Panc1 (cell line): ENCODE data around the gene CCDC90B. TPM values are rescaled to one million over a fixed set of nuclear protein-coding genes. Genes with fewer than 3 reads are reported as not detected.

Experiments
- ATAC-seq: fragments of 200-7000 bp; cut with Tn5 transposase; 2 replicates; pipeline ENCODE4 v1.9.1; 2020; ENCODE audit warnings: mild to moderate bottlenecking, moderate library complexity
- BruUV-seq: library from RNA; stranded (reverse); fragments of 400-500 nt; replicated peaks from 2 replicates; lab custom pipeline; 2021; lab: Mats Ljungman, UMichigan
- CTCF ChIA-PET: fragments of 300-600 bp; sonication (Branson Sonifier 250); formaldehyde crosslinking; loops from one replicate; lab custom pipeline; 2022; ENCODE audit warnings: antibody characterized with exemption; lab: Charles Lee
- POLR2A ChIA-PET: fragments of 300-600 bp; sonication (Branson Sonifier 250); formaldehyde crosslinking; loops from one replicate; lab custom pipeline; 2022; ENCODE audit warnings: antibody characterized with exemption; lab: Charles Lee
- DNase-seq: peaks from one replicate; pipeline ENCODE4 v3.0.0-alpha.2; 2010; ENCODE audit warnings: low read depth, low spot score
- H3K27ac ChIP-seq: 2 replicates; pipeline ENCODE4 v1.5.1; 2011; ENCODE audit warnings: mild to moderate bottlenecking, low read length, inconsistent platforms
- H3K27me3 ChIP-seq: fragments of 200-500 bp; sonication (Bioruptor generic); 2 replicates; pipeline ENCODE4 v1.6.0; 2014; ENCODE audit warnings: low read length, inconsistent platforms; ENCODE audit not compliant: control insufficient read depth, insufficient read depth
- H3K36me3 ChIP-seq: fragments of 200-500 bp; sonication (Bioruptor generic); 2 replicates; pipeline ENCODE4 v1.5.1; 2014; ENCODE audit warnings: inconsistent platforms, mild to moderate bottlenecking, low read length, moderate library complexity; ENCODE audit not compliant: control insufficient read depth, insufficient read depth
- H3K4me1 ChIP-seq: 2 replicates; pipeline ENCODE4 v1.5.1; 2011; ENCODE audit warnings: inconsistent platforms, mild to moderate bottlenecking, low read length, moderate library complexity; ENCODE audit not compliant: control insufficient read depth, insufficient read depth
- H3K4me3 ChIP-seq, 2 experiments: 2 replicates each; pipeline ENCODE4 v1.5.1; 2011 to 2012; ENCODE audit warnings: low read depth in 2 of 2, low read length in 2 of 2, mild to moderate bottlenecking in 2 of 2, inconsistent platforms in 1 of 2, moderate library complexity in 1 of 2
- H3K9me3 ChIP-seq: fragments of 200-500 bp; sonication (Bioruptor generic); 2 replicates; pipeline ENCODE4 v1.5.1; 2014; ENCODE audit warnings: low read depth, mild to moderate bottlenecking, inconsistent platforms, low read length, moderate library complexity; ENCODE audit not compliant: control insufficient read depth, insufficient read depth
- POLR2AphosphoS5 ChIP-seq: IDR thresholded peaks from 2 replicates; pipeline ENCODE4 v1.6.1; 2012; ENCODE audit warnings: mild to moderate bottlenecking, low read depth, low read length, moderate library complexity
- REST ChIP-seq, 2 experiments: IDR thresholded peaks; 2 replicates each; pipeline ENCODE4 v1.6.1; 2011 to 2012; ENCODE audit warnings: low read depth in 2 of 2, control low read depth in 1 of 2, low read length in 1 of 2, mild to moderate bottlenecking in 1 of 2, moderate library complexity in 1 of 2; ENCODE audit not compliant: insufficient read depth in 1 of 2
- SIN3A ChIP-seq: IDR thresholded peaks from 2 replicates; pipeline ENCODE4 v1.6.1; 2012; ENCODE audit warnings: low read depth, mild to moderate bottlenecking, low read length, moderate library complexity, borderline replicate concordance; ENCODE audit not compliant: insufficient read depth
- TCF7L2 ChIP-seq: IDR thresholded peaks from 2 replicates; pipeline ENCODE4 v1.6.1; 2011; ENCODE audit warnings: mild to moderate bottlenecking, low read depth, low read length, inconsistent platforms
- in situ Hi-C: cut with HindIII; loops from 2 replicates; pipeline ENCODE4 v1.10.0; 2016; ENCODE audit warnings: low sequenced_read_pairs, low pct_unique_long_range_greater_than_20kb
- intact Hi-C: fragments of 100-400 bp; cut with micrococcal nuclease; formaldehyde crosslinking; loops from one replicate; pipeline ENCODE4 v1.10.0; 2022; ENCODE audit not compliant: unreplicated experiment
- total RNA-seq: library from RNA; stranded (reverse); gene quantifications from one replicate; pipeline ENCODE4 v1.2.1, GENCODE V29; 2021; ENCODE audit not compliant: unreplicated experiment
- TF ChIP-seq, protein P1 (sequence below): fragments of 450-650 bp; IDR thresholded peaks from 2 replicates; pipeline ENCODE4 v1.5.1; 2017; ENCODE audit warnings: mild to moderate bottlenecking

CCDC90B gene
- total RNA-seq, 1 experiment from 2014 or later, result 41.9 TPM

DNA sequence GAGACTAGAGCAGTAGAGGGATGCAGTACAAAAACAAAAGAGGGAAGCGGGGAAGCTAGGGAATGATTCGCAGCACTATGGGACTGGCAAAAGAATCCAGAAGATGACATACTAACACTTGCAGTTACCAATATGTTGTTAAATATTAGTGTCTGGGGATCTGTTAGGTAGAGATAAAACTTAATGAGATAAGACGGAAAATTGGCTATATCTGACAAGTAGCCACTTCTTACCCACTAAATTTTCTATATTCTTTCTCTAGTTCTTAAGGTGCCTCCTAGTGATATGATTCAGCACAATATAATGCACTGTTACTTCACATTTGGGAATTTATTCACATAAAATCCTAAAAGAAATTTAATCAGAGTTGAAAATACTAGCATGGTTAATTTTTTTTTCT is 30.8 kb downstream of the CCDC90B start:
- TF ChIP-seq SIN3A (no peak), TCF7L2 (no peak), REST (IDR thresholded peaks at IDR 0.05; ENCODE audit: insufficient read depth in 1 of 2, low read depth in 2 of 2, low read length in 1 of 2) (no peak), POLR2AphosphoS5 (no peak)
- TF ChIP-seq, protein P1, sequence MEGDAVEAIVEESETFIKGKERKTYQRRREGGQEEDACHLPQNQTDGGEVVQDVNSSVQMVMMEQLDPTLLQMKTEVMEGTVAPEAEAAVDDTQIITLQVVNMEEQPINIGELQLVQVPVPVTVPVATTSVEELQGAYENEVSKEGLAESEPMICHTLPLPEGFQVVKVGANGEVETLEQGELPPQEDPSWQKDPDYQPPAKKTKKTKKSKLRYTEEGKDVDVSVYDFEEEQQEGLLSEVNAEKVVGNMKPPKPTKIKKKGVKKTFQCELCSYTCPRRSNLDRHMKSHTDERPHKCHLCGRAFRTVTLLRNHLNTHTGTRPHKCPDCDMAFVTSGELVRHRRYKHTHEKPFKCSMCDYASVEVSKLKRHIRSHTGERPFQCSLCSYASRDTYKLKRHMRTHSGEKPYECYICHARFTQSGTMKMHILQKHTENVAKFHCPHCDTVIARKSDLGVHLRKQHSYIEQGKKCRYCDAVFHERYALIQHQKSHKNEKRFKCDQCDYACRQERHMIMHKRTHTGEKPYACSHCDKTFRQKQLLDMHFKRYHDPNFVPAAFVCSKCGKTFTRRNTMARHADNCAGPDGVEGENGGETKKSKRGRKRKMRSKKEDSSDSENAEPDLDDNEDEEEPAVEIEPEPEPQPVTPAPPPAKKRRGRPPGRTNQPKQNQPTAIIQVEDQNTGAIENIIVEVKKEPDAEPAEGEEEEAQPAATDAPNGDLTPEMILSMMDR, result no peak
- H3K4me1 ChIP-seq, result no peaks in the 10 kb centered on the region
- H3K4me3 ChIP-seq, result no peak overlapping the region
- no peaks in the 10 kb centered on the region for H3K9me3 ChIP-seq
- BruUV-seq, result no TSS peak
- H3K36me3 ChIP-seq, result peaks cover 4% of the 10 kb centered on the region; the same call in 1 of the 2 replicates
- intact Hi-C loops, result no loop called here
- H3K27ac ChIP-seq, result no peak overlapping the region
- DNase-seq (no peak), ATAC-seq (no peak)
- ChIA-PET POLR2A (no interaction called here), CTCF (no interaction called here)
- no peaks in the 10 kb centered on the region for H3K27me3 ChIP-seq
- in situ Hi-C loops, result no loop called here

- Histone ChIP-seq H3K27ac (no peak overlapping the region), H3K4me3 (no peak overlapping the region), H3K4me1 (no peaks in the 10 kb centered on the region), H3K27me3 (no peaks in the 10 kb centered on the region), H3K9me3 (no peaks in the 10 kb centered on the region), H3K36me3 (no peaks in the 10 kb centered on the region)
- no TSS peak for BruUV-seq
- ChIA-PET POLR2A (no interaction called here), CTCF (no interaction called here)
- no peak for ATAC-seq
- no peak for DNase-seq
- no peak for TF ChIP-seq SIN3A
- TF ChIP-seq, protein P1, result no peak
- no peak for TF ChIP-seq REST (IDR thresholded peaks at IDR 0.05; ENCODE audit: insufficient read depth in 1 of 2, low read depth in 2 of 2, low read length in 1 of 2)
- no peak for TF ChIP-seq TCF7L2
- no peak for TF ChIP-seq POLR2AphosphoS5
- in situ Hi-C loops, result no loop called here
- intact Hi-C loops, result no loop called here
Observed at GRCh38 chr11:83252941-83253340, 33.2 kb downstream of the CCDC90B start.
